ENCODE results near the gene ZNF396. TPM values are rescaled to one million over a fixed set of nuclear protein-coding genes. Genes with fewer than 3 reads are reported as not detected.
A peak's percentile ranks its signal among the peaks of the same experiment; 100 is the strongest.

Gene ZNF396
- total and polyA plus RNA-seq, 4 donors, result 2.4 to 6.7 (median 4.5) TPM

DNA sequence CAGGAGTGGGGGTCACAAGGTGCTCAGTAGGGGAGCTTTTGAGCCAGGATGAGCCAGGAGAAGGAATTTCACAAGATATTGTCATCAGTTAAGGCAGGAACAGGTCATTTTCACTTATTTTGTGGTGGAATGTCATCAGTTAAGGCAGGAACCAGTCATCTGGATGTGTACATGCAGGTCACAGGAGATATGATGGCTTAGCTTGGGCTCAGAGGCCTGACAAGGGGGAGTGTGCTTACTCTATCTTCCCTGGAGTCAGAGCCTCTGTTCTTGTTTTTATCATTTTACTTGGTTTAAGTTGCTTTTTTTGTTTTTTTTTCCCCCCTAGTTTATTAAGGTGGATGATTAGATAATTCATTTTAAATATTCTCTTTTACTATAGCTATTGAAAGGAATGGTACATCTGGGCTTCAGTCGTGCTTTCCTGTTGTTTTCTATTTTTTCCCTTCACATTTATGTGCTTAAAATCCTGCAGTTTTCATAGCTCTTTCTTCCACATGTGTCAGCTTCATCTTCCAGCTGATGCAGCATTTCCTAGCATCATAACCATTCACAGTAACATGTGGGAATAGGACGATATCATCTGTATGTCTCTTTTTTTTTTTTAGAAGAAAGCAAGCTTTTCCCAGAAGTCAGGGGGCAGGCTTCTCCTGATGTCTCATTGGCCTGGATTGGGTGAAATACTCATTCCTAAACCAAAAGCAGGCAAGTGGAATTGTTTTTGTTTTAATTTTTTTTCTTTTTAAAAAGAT lies 15.4 kb downstream of the ZNF396 start:
- DNase-seq (no peak), ATAC-seq (ENCODE audit: insufficient read depth, low FRiP score) (no peak)
- Histone ChIP-seq H3K27me3 (ENCODE audit: control insufficient read depth in 3 of 3, insufficient read depth in 3 of 3, low read length in 2 of 3) (peaks cover 0 to 3% (median 0%) of the 10 kb centered on the region in 3 donors), H3K4me3 (no peak overlapping the region), H3K9ac (ENCODE audit: insufficient read depth in 1 of 2, low read length in 2 of 2) (no peak overlapping the region), H3K27ac (ENCODE audit: low read depth in 1 of 2, low read length in 1 of 2) (no peak overlapping the region), H3K9me3 (ENCODE audit: control insufficient read depth in 4 of 4, insufficient read depth in 3 of 4, low read length in 3 of 4) (no peaks in the 10 kb centered on the region), H3K36me3 (ENCODE audit: control insufficient read depth in 4 of 4, insufficient read depth in 4 of 4, low read length in 4 of 4) (peaks cover 0 to 1% (median 0%) of the 10 kb centered on the region in 4 donors), H3K4me1 (ENCODE audit: control insufficient read depth in 5 of 5, insufficient read depth in 5 of 5, low read length in 5 of 5) (peaks cover 0 to 1% (median 0%) of the 10 kb centered on the region in 5 donors)
- WGBS, 2 donors, result 78 to 81% methylated on average over 2 of the region's 2 CpGs
- TF ChIP-seq, protein P1, sequence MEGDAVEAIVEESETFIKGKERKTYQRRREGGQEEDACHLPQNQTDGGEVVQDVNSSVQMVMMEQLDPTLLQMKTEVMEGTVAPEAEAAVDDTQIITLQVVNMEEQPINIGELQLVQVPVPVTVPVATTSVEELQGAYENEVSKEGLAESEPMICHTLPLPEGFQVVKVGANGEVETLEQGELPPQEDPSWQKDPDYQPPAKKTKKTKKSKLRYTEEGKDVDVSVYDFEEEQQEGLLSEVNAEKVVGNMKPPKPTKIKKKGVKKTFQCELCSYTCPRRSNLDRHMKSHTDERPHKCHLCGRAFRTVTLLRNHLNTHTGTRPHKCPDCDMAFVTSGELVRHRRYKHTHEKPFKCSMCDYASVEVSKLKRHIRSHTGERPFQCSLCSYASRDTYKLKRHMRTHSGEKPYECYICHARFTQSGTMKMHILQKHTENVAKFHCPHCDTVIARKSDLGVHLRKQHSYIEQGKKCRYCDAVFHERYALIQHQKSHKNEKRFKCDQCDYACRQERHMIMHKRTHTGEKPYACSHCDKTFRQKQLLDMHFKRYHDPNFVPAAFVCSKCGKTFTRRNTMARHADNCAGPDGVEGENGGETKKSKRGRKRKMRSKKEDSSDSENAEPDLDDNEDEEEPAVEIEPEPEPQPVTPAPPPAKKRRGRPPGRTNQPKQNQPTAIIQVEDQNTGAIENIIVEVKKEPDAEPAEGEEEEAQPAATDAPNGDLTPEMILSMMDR (IDR thresholded peaks at IDR 0.05; ENCODE audit: control extremely low read depth, extremely low read depth), result no peak

DNA sequence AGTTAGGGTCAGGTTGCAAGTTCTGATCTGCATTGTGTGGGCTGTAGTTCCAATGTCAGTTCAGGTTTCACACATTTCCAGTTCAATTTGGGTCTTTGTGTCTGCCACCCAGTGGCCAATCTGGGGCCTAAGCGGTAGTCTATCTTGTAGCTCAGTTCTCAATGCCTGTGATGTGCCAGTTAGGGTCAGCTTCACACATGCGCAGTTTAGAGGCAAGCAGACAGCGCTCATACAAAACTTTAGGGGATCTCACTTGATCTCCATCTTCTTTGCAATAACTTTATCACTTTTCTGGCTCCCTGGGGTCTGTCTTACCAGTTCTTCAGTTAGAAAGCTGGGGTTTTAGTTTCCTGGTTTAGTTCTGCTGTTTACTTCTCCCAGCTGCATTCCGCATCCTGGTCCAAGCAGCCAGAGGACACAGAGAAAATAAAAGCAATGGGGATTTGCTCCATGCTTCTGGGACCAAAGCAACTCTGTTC lies 22.0 kb downstream of the ZNF396 start:
- peaks cover 0 to 1% (median 0%) of the 10 kb centered on the region in 4 donors for H3K36me3 ChIP-seq (ENCODE audit: control insufficient read depth in 4 of 4, insufficient read depth in 4 of 4, low read length in 4 of 4)
- H3K4me3 ChIP-seq, result no peak overlapping the region
- no peaks in the 10 kb centered on the region for H3K27me3 ChIP-seq (ENCODE audit: control insufficient read depth in 3 of 3, insufficient read depth in 3 of 3, low read length in 2 of 3)
- 30 to 33% methylated on average over 4 of the region's 4 CpGs for WGBS, 2 donors
- TF ChIP-seq, protein P1 (IDR thresholded peaks at IDR 0.05; ENCODE audit: control extremely low read depth, extremely low read depth), result peak; percentile 76
- peak; percentile 83 to 94 (median 90) for DNase-seq
- peaks cover 0 to 6% (median 4%) of the 10 kb centered on the region in 4 donors for H3K9me3 ChIP-seq (ENCODE audit: control insufficient read depth in 4 of 4, insufficient read depth in 3 of 4, low read length in 3 of 4)
- H3K4me1 ChIP-seq (ENCODE audit: control insufficient read depth in 5 of 5, insufficient read depth in 5 of 5, low read length in 5 of 5), result peaks cover 0 to 1% (median 0%) of the 10 kb centered on the region in 5 donors
- no peak for ATAC-seq (ENCODE audit: insufficient read depth, low FRiP score)
- peak overlapping the region in 1 of 2 donors; percentile 48 for H3K9ac ChIP-seq (ENCODE audit: insufficient read depth in 1 of 2, low read length in 2 of 2)
- no peak overlapping the region for H3K27ac ChIP-seq (ENCODE audit: low read depth in 1 of 2, low read length in 1 of 2)

DNA sequence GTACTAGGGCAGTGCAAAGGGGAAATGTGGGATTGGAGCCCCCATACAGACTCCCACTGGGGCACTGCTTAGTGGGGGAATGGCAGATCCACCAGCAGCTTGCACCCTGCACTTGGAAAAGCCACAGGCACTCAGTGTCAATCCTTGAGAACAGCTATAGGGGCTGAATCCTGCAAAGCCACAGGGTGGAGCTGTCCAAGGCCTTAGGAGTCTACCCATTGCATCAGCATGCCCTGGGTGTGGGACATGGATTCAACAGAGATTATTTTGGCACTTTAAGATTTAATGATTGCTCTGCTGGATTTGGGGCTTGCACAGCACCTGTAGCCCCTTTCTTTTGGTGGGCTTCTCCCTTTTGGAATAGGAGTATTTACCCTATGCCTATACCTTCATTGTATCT lies 24.4 kb downstream of the ZNF396 start:
- peaks cover 0 to 1% (median 0%) of the 10 kb centered on the region in 4 donors for H3K36me3 ChIP-seq (ENCODE audit: control insufficient read depth in 4 of 4, insufficient read depth in 4 of 4, low read length in 4 of 4)
- TF ChIP-seq, protein P1 (IDR thresholded peaks at IDR 0.05; ENCODE audit: control extremely low read depth, extremely low read depth), result no peak
- ATAC-seq (ENCODE audit: insufficient read depth, low FRiP score) (no peak), DNase-seq (no peak)
- peaks cover 0 to 1% (median 0%) of the 10 kb centered on the region in 5 donors for H3K4me1 ChIP-seq (ENCODE audit: control insufficient read depth in 5 of 5, insufficient read depth in 5 of 5, low read length in 5 of 5)
- H3K9me3 ChIP-seq (ENCODE audit: control insufficient read depth in 4 of 4, insufficient read depth in 3 of 4, low read length in 3 of 4), result peaks cover 0 to 6% (median 4%) of the 10 kb centered on the region in 4 donors
- H3K4me3 ChIP-seq, result no peak overlapping the region
- no peak overlapping the region for H3K9ac ChIP-seq (ENCODE audit: insufficient read depth in 1 of 2, low read length in 2 of 2)
- no peak overlapping the region for H3K27ac ChIP-seq (ENCODE audit: low read depth in 1 of 2, low read length in 1 of 2)
- H3K27me3 ChIP-seq (ENCODE audit: control insufficient read depth in 3 of 3, insufficient read depth in 3 of 3, low read length in 2 of 3), result no peaks in the 10 kb centered on the region

Data from lung (tissue), 12 donors.